Dedifferentiated amniotic fluid mesenchymal stem cell (primary cell): ENCODE data around the gene TTC38.

Experiments used
- DNase-seq: peaks from one replicate; pipeline ENCODE4 v3.0.0-alpha.2; 2016; ENCODE audit errors: extremely low spot score

TTC38 gene

GRCh38 chr22:46278656-46279645 lies 11.1 kb downstream of the TTC38 start:
- DNase-seq, result no peak

- no peak for DNase-seq
Measured at GRCh38 chr22:46280063-46280817, 12.4 kb downstream of the TTC38 start.

- DNase-seq, result no peak
Measured at GRCh38 chr22:46280999-46281623, 13.3 kb downstream of the TTC38 start.

- no peak for DNase-seq
Measured at GRCh38 chr22:46281866-46282678, 14.3 kb downstream of the TTC38 start.

GRCh38 chr22:46286006-46286405 lies 18.2 kb downstream of the TTC38 start:
- DNase-seq, result no peak

- no peak for DNase-seq
Measured at GRCh38 chr22:46286941-46287872, 19.4 kb downstream of the TTC38 start.

GRCh38 chr22:46287873-46288751 lies 20.3 kb downstream of the TTC38 start:
- no peak for DNase-seq

- no peak for DNase-seq
Measured at GRCh38 chr22:46288846-46289243, 21.0 kb downstream of the TTC38 start.

- DNase-seq, result no peak
Measured at GRCh38 chr22:46289244-46289891, 21.6 kb downstream of the TTC38 start.

GRCh38 chr22:46290121-46290842 lies 22.5 kb downstream of the TTC38 start:
- no peak for DNase-seq

GRCh38 chr22:46290843-46291785 lies 23.3 kb downstream of the TTC38 start:
- no peak for DNase-seq

GRCh38 chr22:46292173-46292572 lies 24.4 kb downstream of the TTC38 start:
- no peak for DNase-seq

GRCh38 chr22:46292732-46293131 lies 24.9 kb downstream of the TTC38 start:
- no peak for DNase-seq

- peak; percentile 41 for DNase-seq
Measured at GRCh38 chr22:46293577-46294260, 25.9 kb downstream of the TTC38 start.

GRCh38 chr22:46294784-46295183 lies 27.0 kb downstream of the TTC38 start:
- DNase-seq, result no peak

GRCh38 chr22:46295277-46295971 lies 27.6 kb downstream of the TTC38 start:
- DNase-seq, result no peak
